Measurements from ENCODE around the gene ARFGAP3.
A peak's percentile ranks its signal among the peaks of the same experiment; 100 is the strongest.

ARFGAP3 gene

GRCh38 chr22:42856865-42857704 is at the start of gene ARFGAP3:
Gene ARFGAP3 (minus strand): TSS chr22:42857273. CDS start chr22:42857182, 91 bp downstream.
- Mint-ChIP-seq H3K27ac (peak within 1 kb of the TSS; percentile 98), H3K36me3 (peaks cover 5 to 10% of the 10 kb centered on the region in 2 donors), H3K4me1 (peaks cover 23 to 41% of the 10 kb centered on the region in 2 donors), H3K4me3 (peak within 1 kb of the TSS; percentile 92 to 93), H3K27me3 (no peaks in the 10 kb centered on the region), H3K9me3 (no peaks in the 10 kb centered on the region)
- DNase-seq, result peak; percentile 95
- peak; percentile 88 to 89 for ATAC-seq (replicated peaks)

GRCh38 chr22:42905702-42906183 is 48.7 kb upstream of the ARFGAP3 start:
- ATAC-seq (replicated peaks) (no peak), DNase-seq (no peak)
- H3K27ac Mint-ChIP-seq, result no peak overlapping the region
- no peaks in the 10 kb centered on the region for H3K27me3 Mint-ChIP-seq
- H3K9me3 Mint-ChIP-seq, result no peaks in the 10 kb centered on the region
- H3K4me3 Mint-ChIP-seq, result no peak overlapping the region
- H3K36me3 Mint-ChIP-seq, result peaks cover 24 to 51% of the 10 kb centered on the region in 2 donors
- peaks cover 17 to 27% of the 10 kb centered on the region in 2 donors for H3K4me1 Mint-ChIP-seq

- H3K36me3 Mint-ChIP-seq, result peaks cover 25 to 51% of the 10 kb centered on the region in 2 donors
- H3K27me3 Mint-ChIP-seq, result no peaks in the 10 kb centered on the region
Observed at GRCh38 chr22:42905217-42905616, 48.1 kb upstream of the ARFGAP3 start.

GRCh38 chr22:42904050-42904449 is 47.0 kb upstream of the ARFGAP3 start:
- Mint-ChIP-seq H3K4me3 (no peak overlapping the region), H3K9me3 (no peaks in the 10 kb centered on the region), H3K36me3 (peaks cover 20 to 49% of the 10 kb centered on the region in 2 donors), H3K27ac (no peak overlapping the region), H3K27me3 (no peaks in the 10 kb centered on the region), H3K4me1 (peaks cover 19 to 31% of the 10 kb centered on the region in 2 donors)
- ATAC-seq (replicated peaks), result no peak
- DNase-seq, result no peak

More at GRCh38 chr22:42905217-42905616, 48.1 kb upstream of the ARFGAP3 start:
- Mint-ChIP-seq H3K4me1 (peaks cover 17 to 27% of the 10 kb centered on the region in 2 donors), H3K9me3 (no peaks in the 10 kb centered on the region), H3K27ac (no peak overlapping the region), H3K4me3 (no peak overlapping the region)
- DNase-seq (no peak), ATAC-seq (replicated peaks) (no peak)

GRCh38 chr22:42902875-42903510 is 45.9 kb upstream of the ARFGAP3 start:
- Mint-ChIP-seq H3K4me1 (peaks cover 13 to 30% of the 10 kb centered on the region in 2 donors), H3K27ac (no peak overlapping the region)
- no peak for ATAC-seq (replicated peaks)

GRCh38 chr22:42901790-42902508 is 44.9 kb upstream of the ARFGAP3 start:
- H3K9me3 Mint-ChIP-seq, result no peaks in the 10 kb centered on the region
- H3K36me3 Mint-ChIP-seq, result peaks cover 15 to 47% of the 10 kb centered on the region in 2 donors
- DNase-seq (no peak), ATAC-seq (replicated peaks) (peak; percentile 8 to 16)
- no peak overlapping the region for H3K27ac Mint-ChIP-seq
- H3K27me3 Mint-ChIP-seq, result no peaks in the 10 kb centered on the region
- peaks cover 15 to 37% of the 10 kb centered on the region in 2 donors for H3K4me1 Mint-ChIP-seq
- no peak overlapping the region for H3K4me3 Mint-ChIP-seq

More at GRCh38 chr22:42902875-42903510, 45.9 kb upstream of the ARFGAP3 start:
- no peak for DNase-seq
- no peaks in the 10 kb centered on the region for H3K27me3 Mint-ChIP-seq
- peaks cover 20 to 48% of the 10 kb centered on the region in 2 donors for H3K36me3 Mint-ChIP-seq
- H3K4me3 Mint-ChIP-seq, result no peak overlapping the region
- no peaks in the 10 kb centered on the region for H3K9me3 Mint-ChIP-seq

GRCh38 chr22:42897960-42898359 is 40.9 kb upstream of the ARFGAP3 start:
- Mint-ChIP-seq H3K9me3 (no peaks in the 10 kb centered on the region), H3K4me1 (peaks cover 40 to 64% of the 10 kb centered on the region in 2 donors), H3K36me3 (peaks cover 16 to 29% of the 10 kb centered on the region in 2 donors), H3K4me3 (no peak overlapping the region), H3K27ac (no peak overlapping the region), H3K27me3 (no peaks in the 10 kb centered on the region)
- DNase-seq (no peak), ATAC-seq (replicated peaks) (no peak)

GRCh38 chr22:42895541-42895981 is 38.5 kb upstream of the ARFGAP3 start:
- Mint-ChIP-seq H3K4me1 (peaks cover 39 to 79% of the 10 kb centered on the region in 2 donors), H3K27ac (peak overlapping the region; percentile 92), H3K36me3 (peaks cover 23 to 33% of the 10 kb centered on the region in 2 donors), H3K4me3 (peak overlapping the region; percentile 53 to 65), H3K9me3 (no peaks in the 10 kb centered on the region), H3K27me3 (no peaks in the 10 kb centered on the region)
- DNase-seq (no peak), ATAC-seq (replicated peaks) (no peak)

GRCh38 chr22:42895087-42895486 is 38.0 kb upstream of the ARFGAP3 start:
- ATAC-seq (replicated peaks), result peak; percentile 94
- Mint-ChIP-seq H3K9me3 (no peaks in the 10 kb centered on the region), H3K27ac (peak overlapping the region; percentile 92), H3K27me3 (no peaks in the 10 kb centered on the region), H3K4me1 (peaks cover 39 to 80% of the 10 kb centered on the region in 2 donors), H3K36me3 (peaks cover 23 to 31% of the 10 kb centered on the region in 2 donors), H3K4me3 (peak overlapping the region; percentile 53 to 65)
- peak; percentile 52 for DNase-seq

GRCh38 chr22:42893371-42894150 is 36.5 kb upstream of the ARFGAP3 start:
- H3K27me3 Mint-ChIP-seq, result no peaks in the 10 kb centered on the region
- peaks cover 46 to 81% of the 10 kb centered on the region in 2 donors for H3K4me1 Mint-ChIP-seq
- ATAC-seq (replicated peaks), result no peak
- H3K36me3 Mint-ChIP-seq, result peaks cover 20 to 32% of the 10 kb centered on the region in 2 donors
- no peak overlapping the region for H3K27ac Mint-ChIP-seq
- no peak overlapping the region for H3K4me3 Mint-ChIP-seq
- no peaks in the 10 kb centered on the region for H3K9me3 Mint-ChIP-seq
- no peak for DNase-seq

- Mint-ChIP-seq H3K4me3 (no peak overlapping the region), H3K9me3 (no peaks in the 10 kb centered on the region), H3K4me1 (peaks cover 51 to 85% of the 10 kb centered on the region in 2 donors), H3K27me3 (no peaks in the 10 kb centered on the region), H3K36me3 (peaks cover 24 to 39% of the 10 kb centered on the region in 2 donors), H3K27ac (peak overlapping the region; percentile 20)
- DNase-seq (no peak), ATAC-seq (replicated peaks) (no peak)
Observed at GRCh38 chr22:42892571-42893316, 35.7 kb upstream of the ARFGAP3 start.

- Mint-ChIP-seq H3K27ac (no peak overlapping the region), H3K9me3 (no peaks in the 10 kb centered on the region), H3K27me3 (no peaks in the 10 kb centered on the region), H3K36me3 (peaks cover 29 to 42% of the 10 kb centered on the region in 2 donors), H3K4me3 (no peak overlapping the region), H3K4me1 (peaks cover 46 to 86% of the 10 kb centered on the region in 2 donors)
- ATAC-seq (replicated peaks) (no peak), DNase-seq (no peak)
Observed at GRCh38 chr22:42892156-42892555, 35.1 kb upstream of the ARFGAP3 start.

GRCh38 chr22:42891696-42892095 is 34.6 kb upstream of the ARFGAP3 start:
- H3K36me3 Mint-ChIP-seq, result peaks cover 34 to 46% of the 10 kb centered on the region in 2 donors
- no peak overlapping the region for H3K27ac Mint-ChIP-seq
- peaks cover 45 to 83% of the 10 kb centered on the region in 2 donors for H3K4me1 Mint-ChIP-seq

More at GRCh38 chr22:42891696-42892095, 34.6 kb upstream of the ARFGAP3 start:
- Mint-ChIP-seq H3K27me3 (no peaks in the 10 kb centered on the region), H3K4me3 (no peak overlapping the region), H3K9me3 (no peaks in the 10 kb centered on the region)
- DNase-seq, result no peak
- ATAC-seq (replicated peaks), result no peak

Measured in stimulated activated naive B cell treated with anti-CD40 and anti-IgM and Interleukin-4, amounts not matched to agents 10 μg/mL and 1 μg/mL and 100 μg/mL, for 72 hours (primary cell).